HL-60 (cell line): ENCODE results near the gene OAS1.
"Not testable (repeated sequence)": the region's sequence is repeated elsewhere in the genome, so short reads cannot be mapped to it uniquely, and the experiment has no call there.

Source experiments
- DNase-seq, 2 experiments: peaks; one replicate each; pipeline ENCODE4 v3.0.0-alpha.2; 2010 to 2020; ENCODE audit warnings: low read depth in 1 of 2, low spot score in 1 of 2
- H3K27ac ChIP-seq: fragments of 250-450 bp; sonication (Bioruptor Pico); replicated peaks from 2 replicates; pipeline ENCODE4 v1.5.1; 2020; ENCODE audit warnings: mild to moderate bottlenecking, moderate library complexity
- H3K27me3 ChIP-seq: fragments of 250-450 bp; sonication (Bioruptor Pico); 2 replicates; pipeline ENCODE4 v1.5.1; 2021; ENCODE audit warnings: mild to moderate bottlenecking, moderate library complexity; ENCODE audit not compliant: insufficient read depth, poor library complexity, severe bottlenecking
- H3K4me3 ChIP-seq: replicated peaks from 2 replicates; pipeline ENCODE4 v1.5.1; 2011; ENCODE audit warnings: mild to moderate bottlenecking, control low read depth, low read length; ENCODE audit not compliant: insufficient read depth
- CTCF ChIP-seq: IDR thresholded peaks from one replicate; pipeline ENCODE4 v1.5.1; 2011; ENCODE audit warnings: low read length, control low read depth, inconsistent platforms; ENCODE audit not compliant: insufficient read depth
- GABPA ChIP-seq: IDR thresholded peaks from 2 replicates; pipeline ENCODE4 v1.6.1; 2012; ENCODE audit warnings: low read depth
- POLR2AphosphoS5 ChIP-seq: IDR thresholded peaks from 2 replicates; pipeline ENCODE4 v1.6.1; 2012; ENCODE audit warnings: low read depth
- SPI1 ChIP-seq: IDR thresholded peaks from 2 replicates; pipeline ENCODE4 v1.6.1; 2012; ENCODE audit warnings: low read depth, mild to moderate bottlenecking, borderline replicate concordance
- TF ChIP-seq, protein P1 (sequence below): IDR thresholded peaks from 2 replicates; pipeline ENCODE4 v1.6.1; 2012; ENCODE audit warnings: low read depth; ENCODE audit not compliant: insufficient replicate concordance

The OAS1 gene

GRCh38 chr12:112919121-112919520, 12.4 kb downstream of the OAS1 start:
- H3K27ac ChIP-seq, result no peak overlapping the region
- H3K27me3 ChIP-seq, result no peaks in the 10 kb centered on the region
- TF ChIP-seq GABPA, result no peak
- TF ChIP-seq POLR2AphosphoS5, result no peak
- TF ChIP-seq, protein P1, sequence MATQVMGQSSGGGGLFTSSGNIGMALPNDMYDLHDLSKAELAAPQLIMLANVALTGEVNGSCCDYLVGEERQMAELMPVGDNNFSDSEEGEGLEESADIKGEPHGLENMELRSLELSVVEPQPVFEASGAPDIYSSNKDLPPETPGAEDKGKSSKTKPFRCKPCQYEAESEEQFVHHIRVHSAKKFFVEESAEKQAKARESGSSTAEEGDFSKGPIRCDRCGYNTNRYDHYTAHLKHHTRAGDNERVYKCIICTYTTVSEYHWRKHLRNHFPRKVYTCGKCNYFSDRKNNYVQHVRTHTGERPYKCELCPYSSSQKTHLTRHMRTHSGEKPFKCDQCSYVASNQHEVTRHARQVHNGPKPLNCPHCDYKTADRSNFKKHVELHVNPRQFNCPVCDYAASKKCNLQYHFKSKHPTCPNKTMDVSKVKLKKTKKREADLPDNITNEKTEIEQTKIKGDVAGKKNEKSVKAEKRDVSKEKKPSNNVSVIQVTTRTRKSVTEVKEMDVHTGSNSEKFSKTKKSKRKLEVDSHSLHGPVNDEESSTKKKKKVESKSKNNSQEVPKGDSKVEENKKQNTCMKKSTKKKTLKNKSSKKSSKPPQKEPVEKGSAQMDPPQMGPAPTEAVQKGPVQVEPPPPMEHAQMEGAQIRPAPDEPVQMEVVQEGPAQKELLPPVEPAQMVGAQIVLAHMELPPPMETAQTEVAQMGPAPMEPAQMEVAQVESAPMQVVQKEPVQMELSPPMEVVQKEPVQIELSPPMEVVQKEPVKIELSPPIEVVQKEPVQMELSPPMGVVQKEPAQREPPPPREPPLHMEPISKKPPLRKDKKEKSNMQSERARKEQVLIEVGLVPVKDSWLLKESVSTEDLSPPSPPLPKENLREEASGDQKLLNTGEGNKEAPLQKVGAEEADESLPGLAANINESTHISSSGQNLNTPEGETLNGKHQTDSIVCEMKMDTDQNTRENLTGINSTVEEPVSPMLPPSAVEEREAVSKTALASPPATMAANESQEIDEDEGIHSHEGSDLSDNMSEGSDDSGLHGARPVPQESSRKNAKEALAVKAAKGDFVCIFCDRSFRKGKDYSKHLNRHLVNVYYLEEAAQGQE, result no peak
- TF ChIP-seq SPI1, result no peak
- TF ChIP-seq CTCF, result no peak
- DNase-seq, result no peak
- no peak overlapping the region for H3K4me3 ChIP-seq

GRCh38 chr12:112924986-112925385, 18.2 kb downstream of the OAS1 start:
- Histone ChIP-seq H3K27ac (no peak overlapping the region), H3K4me3 (no peak overlapping the region), H3K27me3 (peaks cover 5% of the 10 kb centered on the region)
- TF ChIP-seq CTCF (no peak), SPI1 (no peak), POLR2AphosphoS5 (no peak)
- TF ChIP-seq, protein P1, result no peak
- no peak for DNase-seq

- not testable (repeated sequence) for H3K27me3 ChIP-seq, DNase-seq, H3K27ac ChIP-seq, H3K4me3 ChIP-seq
Observed at GRCh38 chr12:112926416-112927033, 19.8 kb downstream of the OAS1 start.

DNA sequence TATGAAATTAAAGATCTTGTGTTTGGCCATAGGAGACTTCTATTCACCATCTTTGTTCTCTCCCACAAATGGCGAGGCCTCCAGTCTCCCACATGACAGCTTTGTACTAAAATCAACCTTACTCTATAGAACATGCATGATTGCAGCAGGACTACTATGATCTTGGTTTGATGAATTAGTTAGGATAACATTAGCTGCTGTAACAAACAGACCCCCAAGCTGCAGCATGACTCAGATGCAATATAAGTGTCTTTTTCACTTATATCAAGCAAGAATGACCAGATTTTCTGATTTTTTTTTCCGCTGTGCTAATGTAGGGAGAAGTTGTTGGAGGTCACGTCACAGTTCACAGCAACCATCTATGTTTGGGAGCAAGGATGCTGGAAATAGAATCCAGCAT, 20.7 kb downstream of the OAS1 start:
- TF ChIP-seq POLR2AphosphoS5 (no peak), GABPA (no peak), SPI1 (no peak), CTCF (no peak)
- TF ChIP-seq, protein P1, result no peak
- no peak for DNase-seq
- Histone ChIP-seq H3K4me3 (no peak overlapping the region), H3K27me3 (peaks cover 5% of the 10 kb centered on the region), H3K27ac (no peak overlapping the region)
